Muscle of arm (tissue), 12 donors: ENCODE data around the gene TEX14. TPM values are rescaled to one million over a fixed set of nuclear protein-coding genes. Genes with fewer than 3 reads are reported as not detected.
A peak's percentile ranks its signal among the peaks of the same experiment; 100 is the strongest.
"Not testable (repeated sequence)": the region's sequence is repeated elsewhere in the genome, so short reads cannot be mapped to it uniquely, and the experiment has no call there.

Source experiments
- DNase-seq: peaks from one replicate; pipeline ENCODE4 v3.0.0-alpha.2; 2013
- polyA plus RNA-seq, 12 donors: library from polyadenylated mRNA; unstranded; fragments of 120-200 nt; gene quantifications; one replicate each; pipeline ENCODE4 v1.2.1, GENCODE V29; 2013; ENCODE audit not compliant: insufficient read length in 12 of 12

TEX14 gene
- polyA plus RNA-seq, 12 donors, result 1.6 to 6.9 (median 3.6) TPM; not detected in 1

- DNase-seq, result no peak
Measured at GRCh38 chr17:58601976-58602375, 89.9 kb downstream of the TEX14 start.

GRCh38 chr17:58597371-58597770, 94.5 kb downstream of the TEX14 start:
- no peak for DNase-seq

DNA sequence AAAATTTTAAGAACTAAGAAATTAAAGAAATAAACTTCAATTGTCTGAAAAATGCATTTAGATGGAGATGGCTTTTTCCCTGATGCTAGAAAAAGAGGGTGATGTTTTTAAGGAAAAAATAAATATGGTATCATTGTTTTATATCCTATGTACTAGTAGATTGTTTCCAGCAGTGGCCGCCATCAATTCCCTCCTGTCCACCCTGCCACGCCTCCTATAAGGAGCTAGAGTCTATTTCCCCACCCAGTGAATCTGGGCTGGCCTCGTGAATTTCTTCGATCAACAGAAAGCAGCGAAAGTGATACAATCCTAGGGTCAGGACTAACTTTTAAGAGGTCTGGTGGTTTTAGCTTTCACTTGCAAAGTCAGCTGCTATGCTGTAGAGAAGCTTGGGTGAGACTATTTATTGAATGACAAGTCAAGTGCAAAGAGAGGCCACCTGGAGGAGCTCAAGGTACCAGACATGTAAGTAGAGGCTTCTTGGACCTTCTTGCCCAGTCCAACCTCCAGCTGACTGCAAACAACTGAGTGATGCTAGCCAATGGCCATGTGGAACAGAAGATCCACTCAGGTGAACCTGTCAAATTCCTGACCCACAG, 96.6 kb downstream of the TEX14 start:
- no peak for DNase-seq

DNA sequence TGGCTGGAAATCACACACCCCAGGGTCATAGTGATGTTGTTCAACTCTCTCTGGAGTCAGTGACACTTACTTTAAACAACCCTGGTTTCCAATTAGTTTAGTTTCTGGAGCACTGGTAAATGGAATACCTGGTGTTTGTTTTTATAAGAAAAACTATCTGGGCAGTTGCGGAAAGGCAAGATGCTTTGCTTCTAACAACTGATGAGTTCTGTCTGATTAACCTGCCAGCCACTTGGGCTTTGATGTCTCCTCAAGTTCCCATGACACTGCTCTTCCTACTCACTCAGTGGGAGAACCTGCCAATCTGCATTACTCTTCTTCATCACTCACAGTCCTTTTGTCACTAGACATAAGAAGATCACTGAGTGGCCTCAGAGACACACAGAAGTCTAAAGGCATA, 98.7 kb downstream of the TEX14 start:
- DNase-seq, result no peak

GRCh38 chr17:58591455-58591854, 100.4 kb downstream of the TEX14 start:
- DNase-seq, result no peak

DNA sequence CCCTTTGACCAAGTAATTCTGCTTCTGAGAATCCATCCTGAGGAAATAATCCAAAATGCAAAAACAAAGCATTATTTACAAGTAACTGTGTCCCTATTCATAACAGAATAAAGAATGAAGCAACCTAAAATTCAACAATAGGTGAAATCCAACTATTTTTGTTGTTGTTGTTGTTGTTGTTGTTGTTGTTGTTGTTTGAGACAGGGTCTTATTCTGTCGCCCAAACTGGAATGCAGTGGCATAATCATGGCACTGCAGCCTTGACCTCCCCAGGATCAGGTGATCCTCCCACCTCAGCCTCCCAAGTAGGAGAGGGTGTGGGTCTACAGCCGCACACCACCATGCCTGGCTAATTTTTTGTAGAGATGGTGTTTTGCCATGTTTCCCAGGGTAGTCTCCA, 101.5 kb downstream of the TEX14 start:
- DNase-seq, result no peak

DNA sequence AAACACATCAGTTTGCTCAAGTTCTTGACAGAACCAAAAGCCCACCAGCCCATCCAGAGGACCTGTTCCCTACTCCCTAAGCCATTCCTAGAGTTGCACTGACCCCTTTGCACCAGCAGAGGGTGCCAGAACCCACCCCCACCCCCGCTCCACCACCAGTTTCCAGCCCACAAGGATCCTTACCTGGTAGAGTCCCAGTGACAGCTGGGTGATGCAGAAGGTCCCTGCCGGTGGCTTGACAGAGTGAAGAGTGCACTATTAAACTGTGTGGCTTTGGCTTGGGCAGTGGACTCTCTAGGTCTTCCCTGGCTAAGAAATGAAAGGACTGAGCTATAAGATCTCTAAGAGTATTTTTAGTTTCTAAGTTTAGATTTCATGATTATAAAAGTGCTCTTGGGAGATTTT, 104.1 kb downstream of the TEX14 start:
- DNase-seq, result peak; percentile 41

- no peak for DNase-seq
Measured at GRCh38 chr17:58586009-58586644, 105.7 kb downstream of the TEX14 start.

DNA sequence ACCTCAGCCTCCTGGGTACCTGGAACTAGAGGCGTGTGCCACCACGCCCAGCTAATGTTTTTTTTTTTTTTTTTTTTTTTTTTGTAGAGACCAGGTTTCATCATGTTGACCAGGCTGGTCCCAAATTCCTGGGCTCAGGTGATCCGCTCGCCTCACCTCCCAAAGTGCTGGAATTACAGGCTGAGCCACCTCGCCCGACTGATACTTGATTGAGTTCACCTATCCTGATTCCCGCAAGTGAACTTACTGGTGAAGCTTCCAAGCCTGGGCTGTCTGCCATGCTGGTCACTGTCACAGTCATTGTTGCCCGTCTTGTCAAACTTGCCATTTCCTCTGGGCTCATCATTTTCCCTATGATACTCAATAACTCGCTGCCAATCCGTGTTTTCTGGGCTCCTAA, 106.3 kb downstream of the TEX14 start:
- no peak for DNase-seq

GRCh38 chr17:58583486-58583885, 108.4 kb downstream of the TEX14 start:
- no peak for DNase-seq

DNA sequence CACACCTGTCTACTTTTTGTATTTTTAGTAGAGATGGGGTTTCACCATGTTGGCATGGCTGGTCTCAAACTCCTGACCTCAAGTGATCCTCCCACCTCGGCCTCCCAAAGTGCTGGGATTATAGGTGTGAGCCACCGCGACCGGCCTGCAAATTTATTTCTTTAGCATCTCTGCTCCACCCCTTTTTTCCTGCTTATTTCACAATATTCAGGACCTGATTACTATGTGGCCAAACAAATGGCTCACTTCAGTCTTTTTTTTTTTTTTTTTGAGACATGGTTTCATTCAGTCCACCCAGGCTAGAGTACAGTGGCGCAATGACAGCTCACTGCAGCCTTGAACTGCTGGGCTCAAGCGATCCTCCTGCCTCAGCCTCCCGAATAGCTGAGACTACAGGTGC, 109.1 kb downstream of the TEX14 start:
- not testable (repeated sequence) for DNase-seq

DNA sequence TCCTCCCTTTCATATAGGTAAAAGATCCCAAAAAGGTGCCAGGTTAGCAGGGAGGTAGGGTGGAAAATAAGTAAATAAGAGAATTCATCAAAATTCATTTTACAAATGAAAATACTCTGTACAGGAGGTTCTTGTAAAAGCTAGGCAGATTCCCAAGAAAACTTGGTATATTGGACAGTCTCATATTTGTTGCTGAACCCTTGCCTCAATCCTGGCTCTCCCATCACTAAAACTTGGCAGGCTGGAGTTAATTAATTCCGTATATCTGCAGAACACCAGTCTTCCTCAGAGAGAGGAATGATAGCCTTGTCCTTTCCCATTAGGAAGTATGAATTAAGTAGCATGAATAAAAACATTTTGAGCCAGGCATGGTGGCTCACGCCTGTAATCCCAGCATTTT, 111.2 kb downstream of the TEX14 start:
- DNase-seq, result peak; percentile 9

DNA sequence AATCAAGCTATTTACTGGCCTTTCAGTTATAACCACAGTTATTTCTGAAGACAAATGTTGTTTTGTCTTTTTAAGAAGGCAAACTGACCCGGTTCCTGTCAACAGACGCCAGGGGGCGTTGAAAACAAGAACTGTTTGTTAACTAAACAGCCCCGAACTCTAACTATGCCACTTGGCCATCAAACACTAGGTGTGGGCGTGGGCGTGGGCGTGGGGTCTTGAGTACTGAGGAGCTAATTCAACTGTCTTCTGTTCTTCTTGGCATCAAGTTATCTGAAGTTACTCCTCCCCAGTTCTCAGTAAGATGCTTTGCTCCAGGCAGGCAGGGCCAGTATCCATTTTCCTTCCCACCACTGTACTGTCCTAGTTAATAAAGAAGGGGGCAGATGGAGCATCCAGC, 114.1 kb downstream of the TEX14 start:
- peak; percentile 17 for DNase-seq

DNA sequence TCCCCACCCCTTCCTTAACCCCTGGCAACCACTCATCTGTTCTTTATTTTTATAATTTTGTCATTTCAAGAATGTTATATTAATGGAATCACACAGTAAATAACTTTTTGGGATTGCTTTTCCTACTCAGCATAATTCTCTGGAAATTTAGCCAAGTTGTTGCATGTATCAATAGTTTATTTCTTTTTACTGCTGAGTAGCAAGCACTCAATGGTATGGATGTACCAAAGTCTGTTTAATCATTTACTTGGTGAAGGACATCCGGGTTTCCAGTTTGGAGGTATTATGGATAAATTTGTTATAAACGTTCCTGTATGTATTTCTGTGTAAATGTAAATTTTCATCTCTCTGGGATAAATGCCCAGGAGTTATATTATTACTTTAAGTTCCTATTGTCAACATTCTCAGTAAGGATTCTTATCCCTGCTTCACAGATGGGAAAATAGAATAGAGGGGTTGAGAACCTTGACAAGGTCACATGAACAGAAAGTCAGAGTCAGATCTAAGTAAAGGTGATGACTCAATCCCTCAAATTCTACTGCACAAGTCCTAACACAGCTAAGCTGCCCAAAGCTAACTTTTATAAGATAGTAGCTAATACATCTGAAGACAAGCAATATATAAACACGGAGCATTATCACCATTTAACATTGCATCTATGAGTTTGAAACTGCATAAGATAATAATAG, 115.0 kb downstream of the TEX14 start:
- no peak for DNase-seq

- no peak for DNase-seq
Measured at GRCh38 chr17:58575511-58575910, 116.3 kb downstream of the TEX14 start.

DNA sequence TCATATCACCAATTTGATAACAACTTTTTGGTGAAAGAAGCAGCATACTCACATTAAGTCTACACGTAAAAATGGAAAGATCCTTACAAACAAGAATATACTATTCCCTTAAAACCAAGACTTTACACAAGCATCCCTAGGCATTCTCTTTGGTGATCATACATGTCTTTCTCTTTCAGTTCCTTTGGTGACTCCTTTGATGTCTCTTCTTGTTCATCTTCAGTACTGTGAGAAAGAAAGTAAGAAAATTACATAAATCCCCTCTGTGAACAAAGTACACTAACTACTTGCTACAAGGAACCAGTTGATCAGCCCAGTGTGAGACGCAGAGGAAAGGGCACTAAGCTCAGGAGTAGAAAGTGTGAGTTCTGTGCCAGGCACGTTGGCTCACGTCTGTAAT, 117.8 kb downstream of the TEX14 start:
- no peak for DNase-seq

DNA sequence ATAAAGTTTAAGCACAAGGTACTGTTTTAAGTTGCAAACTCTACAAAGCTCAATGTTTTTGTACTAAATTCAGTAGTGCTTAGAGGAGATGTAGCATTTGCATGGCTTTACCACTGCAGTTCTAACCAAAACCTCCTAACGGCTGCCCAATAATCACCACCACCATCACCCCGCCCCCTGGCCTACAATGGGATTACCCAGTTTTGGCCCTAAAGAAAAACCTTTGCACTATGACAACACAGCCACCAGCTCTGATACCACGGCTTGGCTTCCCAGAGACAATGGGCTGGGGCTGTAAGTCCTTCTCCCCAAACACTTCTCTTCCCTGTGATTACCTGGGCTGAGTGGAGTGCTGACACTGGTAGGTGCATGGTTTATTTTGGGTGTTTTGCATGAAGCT, 119.0 kb downstream of the TEX14 start:
- no peak for DNase-seq

- DNase-seq, result no peak
Measured at GRCh38 chr17:58570758-58571157, 121.1 kb downstream of the TEX14 start.

DNA sequence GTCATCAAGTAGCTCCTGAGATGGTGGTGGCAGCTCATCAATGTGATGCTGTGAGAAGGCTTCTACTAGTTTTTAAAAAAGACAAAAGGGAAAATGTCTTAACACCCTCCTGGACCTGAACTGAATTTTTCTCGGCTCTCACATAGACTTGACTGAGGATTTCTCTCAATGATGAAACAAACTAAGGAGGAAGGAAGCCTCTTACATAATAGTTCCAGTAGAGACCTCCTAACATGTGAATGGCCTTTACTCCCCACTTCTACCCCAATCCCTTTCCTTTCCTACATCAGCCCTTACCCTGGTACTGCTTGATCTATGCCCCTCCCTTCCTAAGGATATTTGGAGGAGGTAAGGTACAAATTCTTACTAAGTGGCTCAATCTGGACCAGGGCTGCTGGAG, 122.6 kb downstream of the TEX14 start:
- DNase-seq, result no peak

DNA sequence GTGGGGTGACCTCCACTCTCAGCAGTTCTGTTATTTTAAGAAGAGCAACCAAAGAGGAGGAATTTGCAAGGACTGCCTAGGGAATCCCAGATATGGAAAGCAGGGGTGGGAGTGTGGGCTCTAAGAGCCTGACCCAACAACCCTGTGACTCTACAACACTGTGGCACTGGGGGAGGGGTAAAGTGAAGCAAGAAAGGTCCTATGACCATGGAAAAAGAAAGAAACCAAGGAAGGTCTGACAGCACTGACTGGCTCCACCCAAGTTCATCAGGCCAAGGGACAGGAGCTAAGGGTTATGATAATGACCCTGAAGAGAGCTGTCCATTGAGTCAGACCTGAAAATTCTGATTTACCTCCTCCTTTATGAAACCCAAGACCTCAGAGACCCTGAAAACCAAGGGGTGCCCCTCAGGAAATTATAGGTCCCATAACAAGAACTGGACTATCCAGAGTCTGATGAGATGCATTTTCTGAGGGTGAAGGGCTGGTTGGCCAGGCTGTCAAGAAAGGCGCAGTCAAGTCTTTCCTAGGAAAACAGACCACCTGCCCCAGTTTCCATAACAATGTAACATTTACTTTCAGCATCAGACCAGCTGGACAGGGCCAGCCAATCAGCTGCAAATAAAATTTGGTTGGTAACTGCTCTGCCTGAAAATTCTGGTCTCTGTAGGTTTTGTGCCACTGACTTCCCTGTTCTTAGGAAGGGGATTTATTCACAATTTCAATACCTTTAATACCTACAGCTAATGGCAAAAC, 123.6 kb downstream of the TEX14 start:
- DNase-seq, result no peak

DNA sequence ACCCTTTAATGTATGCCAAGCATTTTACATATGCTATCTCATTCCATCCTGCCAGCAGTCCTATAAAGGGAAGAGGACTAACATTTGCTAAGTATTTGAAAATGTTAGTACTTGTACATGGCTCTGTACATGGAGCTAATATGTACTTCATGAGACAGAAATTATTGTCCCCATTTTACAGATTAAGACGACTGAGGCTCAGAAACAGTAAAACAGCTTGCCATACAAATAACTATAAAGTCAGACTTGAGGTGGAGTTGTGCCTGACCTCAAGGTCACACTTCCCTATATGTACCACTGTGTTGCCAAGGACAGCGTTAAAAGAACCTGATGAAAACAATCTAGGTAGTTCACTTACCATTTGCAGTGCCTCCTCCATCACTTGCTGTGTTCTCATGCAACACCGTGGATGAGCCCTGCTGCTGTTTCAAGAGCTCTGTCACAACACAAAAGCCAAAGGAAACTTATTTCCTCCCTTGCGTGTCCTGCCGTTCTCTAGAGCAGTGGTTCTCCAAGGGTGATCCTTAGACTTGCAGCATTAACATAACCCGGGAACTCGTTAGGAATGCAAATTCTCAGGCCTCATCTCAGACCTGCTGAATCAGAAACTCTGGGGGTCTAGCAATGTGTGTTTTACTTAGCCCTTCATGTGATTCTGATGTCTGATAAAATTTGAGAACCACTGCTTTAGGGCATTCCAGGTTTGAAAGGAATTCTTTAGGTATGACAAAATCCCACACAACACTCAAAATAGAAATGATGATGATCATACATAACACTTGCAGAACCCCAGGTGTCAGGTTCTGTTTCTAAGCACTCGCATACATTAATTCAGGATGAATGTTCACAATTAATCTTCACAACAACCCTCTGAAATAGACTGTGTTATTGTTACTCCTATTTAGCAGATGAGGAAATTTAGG, 126.2 kb downstream of the TEX14 start:
- no peak for DNase-seq

DNA sequence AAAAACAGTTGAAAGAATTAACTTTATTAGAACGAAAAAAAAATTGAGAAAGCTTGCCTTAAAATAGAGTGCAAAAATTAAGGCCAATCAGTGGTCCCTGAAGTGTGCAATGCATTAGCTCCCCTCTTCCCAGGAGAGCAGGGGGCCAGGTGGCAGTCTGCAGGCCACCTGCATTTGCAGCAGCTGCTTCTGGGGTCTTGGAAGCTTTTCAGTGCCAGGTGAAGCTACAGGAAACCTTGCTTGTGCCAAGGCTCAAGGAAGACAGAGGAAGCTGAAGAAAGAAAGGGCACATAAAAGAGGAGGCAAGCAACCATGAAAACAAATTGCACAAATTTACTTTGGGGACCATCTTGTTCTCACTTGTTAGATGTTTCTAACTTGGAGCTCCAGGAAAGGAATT, 126.9 kb downstream of the TEX14 start:
- DNase-seq, result no peak
